Measurements from ENCODE around the gene FOXP1. TPM values are rescaled to one million over a fixed set of nuclear protein-coding genes. Genes with fewer than 3 reads are reported as not detected.
A peak's percentile ranks its signal among the peaks of the same experiment; 100 is the strongest.

The FOXP1 gene
- polyA plus RNA-seq, 1 donor (not counting 4 experiments of a cell fraction or from before 2014, with no cell fraction given) = 14.6 TPM

- Histone ChIP-seq H3K9me3 (ENCODE audit: control insufficient read depth, low read depth, low read length) (no peaks in the 10 kb centered on the region), H3K79me2 (ENCODE audit: control insufficient read depth, insufficient read depth, low read length) (no peaks in the 10 kb centered on the region), H3K36me3 (ENCODE audit: control insufficient read depth in 2 of 2, extremely low read depth in 1 of 2, insufficient read depth in 2 of 2, low read length in 2 of 2) (no peaks in the 10 kb centered on the region), H4K20me1 (ENCODE audit: control insufficient read depth, extremely low read depth, insufficient read depth, low read length) (no peaks in the 10 kb centered on the region), H2AFZ (ENCODE audit: control insufficient read depth, low read length) (peak overlapping the region; percentile 92), H3K27ac (ENCODE audit: control insufficient read depth, insufficient read depth, low read length) (peak overlapping the region; percentile 93), H3K4me1 (ENCODE audit: control insufficient read depth, extremely low read depth, insufficient read depth, low read length) (peaks cover 16% of the 10 kb centered on the region), H3K4me2 (ENCODE audit: control insufficient read depth, extremely low read depth, insufficient read depth, low read depth, low read length) (peak overlapping the region; percentile 88), H3K9me1 (ENCODE audit: control insufficient read depth, extremely low read depth, insufficient read depth, low read length) (no peaks in the 10 kb centered on the region), H3K4me3 (ENCODE audit: control insufficient read depth in 2 of 3, extremely low read depth in 1 of 3, insufficient read depth in 2 of 3, low read depth in 1 of 3, low read length in 3 of 3) (peak overlapping the region; percentile 23 to 60 (median 48)), H3K27me3 (ENCODE audit: control insufficient read depth, extremely low read depth, insufficient read depth, low read length) (no peaks in the 10 kb centered on the region), H3K9ac (ENCODE audit: control insufficient read depth, extremely low read depth, insufficient read depth, low read length) (peak overlapping the region; percentile 71)
- peak; percentile 26 for DNase-seq (ENCODE audit: low read depth, low spot score)
- peak; percentile 81 for FAIRE-seq
- TF ChIP-seq, protein P1, sequence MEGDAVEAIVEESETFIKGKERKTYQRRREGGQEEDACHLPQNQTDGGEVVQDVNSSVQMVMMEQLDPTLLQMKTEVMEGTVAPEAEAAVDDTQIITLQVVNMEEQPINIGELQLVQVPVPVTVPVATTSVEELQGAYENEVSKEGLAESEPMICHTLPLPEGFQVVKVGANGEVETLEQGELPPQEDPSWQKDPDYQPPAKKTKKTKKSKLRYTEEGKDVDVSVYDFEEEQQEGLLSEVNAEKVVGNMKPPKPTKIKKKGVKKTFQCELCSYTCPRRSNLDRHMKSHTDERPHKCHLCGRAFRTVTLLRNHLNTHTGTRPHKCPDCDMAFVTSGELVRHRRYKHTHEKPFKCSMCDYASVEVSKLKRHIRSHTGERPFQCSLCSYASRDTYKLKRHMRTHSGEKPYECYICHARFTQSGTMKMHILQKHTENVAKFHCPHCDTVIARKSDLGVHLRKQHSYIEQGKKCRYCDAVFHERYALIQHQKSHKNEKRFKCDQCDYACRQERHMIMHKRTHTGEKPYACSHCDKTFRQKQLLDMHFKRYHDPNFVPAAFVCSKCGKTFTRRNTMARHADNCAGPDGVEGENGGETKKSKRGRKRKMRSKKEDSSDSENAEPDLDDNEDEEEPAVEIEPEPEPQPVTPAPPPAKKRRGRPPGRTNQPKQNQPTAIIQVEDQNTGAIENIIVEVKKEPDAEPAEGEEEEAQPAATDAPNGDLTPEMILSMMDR (optimal IDR thresholded peaks at IDR 0.05 in 1 of 3, IDR thresholded peaks at IDR 0.05 in 1 of 3, conservative IDR thresholded peaks at IDR 0.05 in 1 of 3; ENCODE audit: extremely low read depth in 1 of 3, insufficient read depth in 2 of 3, low read length in 3 of 3) = no peak
- no peak for TF ChIP-seq EZH2 (IDR thresholded peaks at IDR 0.05; ENCODE audit: low read length)
- dilution Hi-C loops (cut with MboI; ENCODE audit: extremely low pct_ligation_motif_present, low sequenced_read_pairs) = no loop called here
These were observed 474.1 kb downstream of the FOXP1 start for GRCh38 chr3:71109241-71109976.

DNA sequence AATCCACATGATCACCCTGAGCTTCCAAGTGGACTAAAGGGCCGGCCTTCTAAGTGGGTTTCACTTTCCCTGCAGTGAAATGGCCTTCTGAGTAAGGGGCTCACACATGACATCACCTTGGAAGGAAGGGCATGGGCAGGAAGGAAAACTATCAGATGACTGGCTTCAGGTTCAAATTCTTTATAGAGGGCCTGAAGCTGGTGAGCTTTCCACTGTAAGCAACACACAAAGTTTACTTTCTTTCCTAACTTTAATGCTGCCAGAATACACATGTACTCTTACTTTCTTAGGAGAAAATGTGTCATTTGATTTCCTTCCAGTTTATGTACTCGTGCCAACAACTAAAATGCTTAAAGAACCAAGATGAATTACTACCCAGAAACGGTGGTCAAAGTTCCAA, 475.6 kb downstream of the FOXP1 start:
- FAIRE-seq = peak; percentile 13
- no peak overlapping the region for H3K9ac ChIP-seq (ENCODE audit: control insufficient read depth, extremely low read depth, insufficient read depth, low read length)
- no peaks in the 10 kb centered on the region for H3K27me3 ChIP-seq (ENCODE audit: control insufficient read depth, extremely low read depth, insufficient read depth, low read length)
- H3K79me2 ChIP-seq (ENCODE audit: control insufficient read depth, insufficient read depth, low read length) = no peaks in the 10 kb centered on the region
- H3K9me1 ChIP-seq (ENCODE audit: control insufficient read depth, extremely low read depth, insufficient read depth, low read length) = no peaks in the 10 kb centered on the region
- TF ChIP-seq EZH2 (IDR thresholded peaks at IDR 0.05; ENCODE audit: low read length) = no peak
- TF ChIP-seq, protein P1 (optimal IDR thresholded peaks at IDR 0.05 in 1 of 3, IDR thresholded peaks at IDR 0.05 in 1 of 3, conservative IDR thresholded peaks at IDR 0.05 in 1 of 3; ENCODE audit: extremely low read depth in 1 of 3, insufficient read depth in 2 of 3, low read length in 3 of 3) = no peak
- H3K4me3 ChIP-seq (ENCODE audit: control insufficient read depth in 2 of 3, extremely low read depth in 1 of 3, insufficient read depth in 2 of 3, low read depth in 1 of 3, low read length in 3 of 3) = no peak overlapping the region
- H3K4me2 ChIP-seq (ENCODE audit: control insufficient read depth, extremely low read depth, insufficient read depth, low read depth, low read length) = no peak overlapping the region
- H3K27ac ChIP-seq (ENCODE audit: control insufficient read depth, insufficient read depth, low read length) = no peak overlapping the region
- H3K36me3 ChIP-seq (ENCODE audit: control insufficient read depth in 2 of 2, extremely low read depth in 1 of 2, insufficient read depth in 2 of 2, low read length in 2 of 2) = no peaks in the 10 kb centered on the region
- no peak for DNase-seq (ENCODE audit: low read depth, low spot score)
- no peak overlapping the region for H2AFZ ChIP-seq (ENCODE audit: control insufficient read depth, low read length)
- dilution Hi-C loops (cut with MboI; ENCODE audit: extremely low pct_ligation_motif_present, low sequenced_read_pairs) = no loop called here
- peaks cover 16% of the 10 kb centered on the region for H3K4me1 ChIP-seq (ENCODE audit: control insufficient read depth, extremely low read depth, insufficient read depth, low read length)
- no peaks in the 10 kb centered on the region for H3K9me3 ChIP-seq (ENCODE audit: control insufficient read depth, low read depth, low read length)
- H4K20me1 ChIP-seq (ENCODE audit: control insufficient read depth, extremely low read depth, insufficient read depth, low read length) = no peaks in the 10 kb centered on the region

All from keratinocyte (primary cell).